GM12891 (cell line): Measurements from ENCODE around the gene SH2D6.

Experiments used
- PAX5 ChIP-seq: IDR thresholded peaks from 2 replicates; pipeline ENCODE4 v1.6.1; 2011; ENCODE audit warnings: low read length, moderate library complexity, mild to moderate bottlenecking; ENCODE audit not compliant: insufficient read depth, severe bottlenecking
- POLR2A ChIP-seq: IDR thresholded peaks from 2 replicates; pipeline ENCODE4 v1.6.1; 2011; ENCODE audit warnings: low read depth, low read length, control low read depth
- POLR2AphosphoS5 ChIP-seq: IDR thresholded peaks from 2 replicates; pipeline ENCODE4 v1.6.1; 2011; ENCODE audit warnings: low read depth, low read length, control low read depth
- POU2F2 ChIP-seq: IDR thresholded peaks from 2 replicates; pipeline ENCODE4 v1.6.1; 2011; ENCODE audit warnings: low read depth, mild to moderate bottlenecking, control low read depth, low read length, moderate library complexity
- SPI1 ChIP-seq: IDR thresholded peaks from 2 replicates; pipeline ENCODE4 v1.6.1; 2011; ENCODE audit warnings: low read depth, low read length, control low read depth
- TAF1 ChIP-seq: IDR thresholded peaks from 2 replicates; pipeline ENCODE4 v1.6.1; 2011; ENCODE audit warnings: low read depth, low read length, control low read depth

DNA sequence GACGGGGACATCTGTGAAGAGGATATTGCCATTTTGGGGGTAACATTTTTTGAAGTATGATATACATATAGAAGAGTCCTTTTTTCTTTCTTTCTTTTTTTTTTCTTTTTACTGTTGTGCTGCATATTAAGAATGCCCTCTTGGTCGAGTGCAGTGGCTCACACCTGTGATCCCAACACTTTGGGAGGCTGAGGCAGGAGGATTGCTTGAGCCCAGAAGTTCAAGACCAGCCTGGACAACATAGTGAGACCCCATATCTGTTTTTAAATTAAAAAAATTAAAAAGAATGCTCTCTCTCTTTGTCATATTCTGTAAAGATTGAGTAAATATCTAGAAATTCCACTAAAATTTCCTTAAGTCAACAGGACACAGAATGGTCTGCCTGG lies 3.6 kb downstream of the SH2D6 start:
- TF ChIP-seq POLR2AphosphoS5 (no peak), POLR2A (no peak), SPI1 (no peak), TAF1 (no peak), PAX5 (no peak), POU2F2 (no peak)
